ENCODE data around the gene GNE. TPM values are rescaled to one million over a fixed set of nuclear protein-coding genes. Genes with fewer than 3 reads are reported as not detected.

Gene GNE
- total and polyA plus RNA-seq, 8 donors: 4.4 to 12.7 (median 7.0) TPM

- DNase-seq: no peak
- H3K27me3 ChIP-seq: no peaks in the 10 kb centered on the region
- peaks cover 0 to 32% (median 14%) of the 10 kb centered on the region in 3 donors for H3K36me3 ChIP-seq
- no peaks in the 10 kb centered on the region for H3K9me3 ChIP-seq
- no peak overlapping the region for H3K27ac ChIP-seq
- peaks cover 0 to 8% (median 5%) of the 10 kb centered on the region in 3 donors for H3K4me1 ChIP-seq
- no peak for TF ChIP-seq CTCF (IDR thresholded peaks at IDR 0.05)
- no peak for ATAC-seq
- no peak for FAIRE-seq
- intact Hi-C loops (cut with DNase I): no loop called here
- 73 to 77% methylated on average over 13 of the region's 13 CpGs for WGBS, 2 donors
- H3K4me3 ChIP-seq: no peak overlapping the region
Measured at GRCh38 chr9:36217256-36217968, 40.8 kb downstream of the GNE start.

GRCh38 chr9:36214571-36214970, 43.7 kb downstream of the GNE start:
- H3K4me3 ChIP-seq: no peak overlapping the region
- no peak for TF ChIP-seq CTCF (IDR thresholded peaks at IDR 0.05)
- H3K27ac ChIP-seq: peak overlapping the region in 1 of 4 donors; percentile 17
- peak in 3 of 4 donors; percentile 36 to 55 (median 42) for ATAC-seq
- H3K27me3 ChIP-seq: no peaks in the 10 kb centered on the region
- DNase-seq: no peak
- H3K4me1 ChIP-seq: peaks cover 0 to 8% (median 5%) of the 10 kb centered on the region in 3 donors
- no peak for FAIRE-seq
- no peaks in the 10 kb centered on the region for H3K9me3 ChIP-seq
- H3K36me3 ChIP-seq: peaks cover 0 to 27% (median 11%) of the 10 kb centered on the region in 3 donors
- intact Hi-C loops (cut with DNase I): no loop called here

- ATAC-seq (no peak), FAIRE-seq (no peak), DNase-seq (no peak)
- peaks cover 0 to 8% (median 5%) of the 10 kb centered on the region in 3 donors for H3K4me1 ChIP-seq
- no peak for TF ChIP-seq CTCF (IDR thresholded peaks at IDR 0.05)
- 74 to 77% methylated on average over 4 of the region's 4 CpGs for WGBS, 2 donors
- intact Hi-C loops (cut with DNase I): no loop called here
- H3K27me3 ChIP-seq: no peaks in the 10 kb centered on the region
- H3K36me3 ChIP-seq: peaks cover 0 to 27% (median 7%) of the 10 kb centered on the region in 3 donors
- H3K4me3 ChIP-seq: no peak overlapping the region
- H3K9me3 ChIP-seq: no peaks in the 10 kb centered on the region
- peak overlapping the region in 1 of 4 donors; percentile 6 for H3K27ac ChIP-seq
Measured at GRCh38 chr9:36213989-36214388, 44.3 kb downstream of the GNE start.

GRCh38 chr9:36213387-36213786, 44.9 kb downstream of the GNE start:
- H3K27me3 ChIP-seq: no peaks in the 10 kb centered on the region
- DNase-seq (no peak), ATAC-seq (no peak), FAIRE-seq (no peak)
- intact Hi-C loops (cut with DNase I): no loop called here
- no peak overlapping the region for H3K27ac ChIP-seq
- no peaks in the 10 kb centered on the region for H3K9me3 ChIP-seq
- H3K36me3 ChIP-seq: peaks cover 0 to 27% (median 11%) of the 10 kb centered on the region in 3 donors
- no peak for TF ChIP-seq CTCF (IDR thresholded peaks at IDR 0.05)
- no peak overlapping the region for H3K4me3 ChIP-seq
- peaks cover 0 to 8% (median 5%) of the 10 kb centered on the region in 3 donors for H3K4me1 ChIP-seq
- WGBS, 2 donors: 94 to 97% methylated on average over 4 of the region's 4 CpGs

GRCh38 chr9:36211510-36211909, 46.7 kb downstream of the GNE start:
- H3K4me3 ChIP-seq: no peak overlapping the region
- H3K27me3 ChIP-seq: no peaks in the 10 kb centered on the region
- no peak for TF ChIP-seq CTCF (IDR thresholded peaks at IDR 0.05)
- DNase-seq (no peak), ATAC-seq (no peak), FAIRE-seq (no peak)
- no peaks in the 10 kb centered on the region for H3K9me3 ChIP-seq
- peaks cover 0 to 27% (median 5%) of the 10 kb centered on the region in 3 donors for H3K36me3 ChIP-seq
- intact Hi-C loops (cut with DNase I): no loop called here
- H3K4me1 ChIP-seq: peaks cover 0 to 15% (median 5%) of the 10 kb centered on the region in 3 donors
- no peak overlapping the region for H3K27ac ChIP-seq
- 83 to 87% methylated on average over 7 of the region's 7 CpGs for WGBS, 2 donors

All from pancreas (tissue), 10 donors.